SW480 (cell line): ENCODE data around the gene RASSF5.
A peak's percentile ranks its signal among the peaks of the same experiment; 100 is the strongest.

Experiments
- DNase-seq: peaks from one replicate; pipeline ENCODE4 v3.0.0-alpha.2; 2016; ENCODE audit warnings: low spot score

The RASSF5 gene

DNA sequence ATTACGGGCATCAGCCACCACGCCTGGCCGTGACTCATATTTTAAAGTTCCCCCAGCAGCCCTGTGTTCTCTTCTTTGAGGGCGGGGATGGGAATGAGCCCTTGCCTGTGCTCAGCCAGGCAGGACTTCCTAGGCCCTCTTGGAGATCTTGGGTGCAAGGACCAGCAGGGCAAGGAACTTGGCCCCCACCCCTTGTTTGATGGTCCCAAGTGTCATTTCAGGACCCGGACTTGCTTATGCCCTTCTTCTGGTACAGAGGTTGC is 9.3 kb downstream of the RASSF5 start:
- no peak for DNase-seq

DNA sequence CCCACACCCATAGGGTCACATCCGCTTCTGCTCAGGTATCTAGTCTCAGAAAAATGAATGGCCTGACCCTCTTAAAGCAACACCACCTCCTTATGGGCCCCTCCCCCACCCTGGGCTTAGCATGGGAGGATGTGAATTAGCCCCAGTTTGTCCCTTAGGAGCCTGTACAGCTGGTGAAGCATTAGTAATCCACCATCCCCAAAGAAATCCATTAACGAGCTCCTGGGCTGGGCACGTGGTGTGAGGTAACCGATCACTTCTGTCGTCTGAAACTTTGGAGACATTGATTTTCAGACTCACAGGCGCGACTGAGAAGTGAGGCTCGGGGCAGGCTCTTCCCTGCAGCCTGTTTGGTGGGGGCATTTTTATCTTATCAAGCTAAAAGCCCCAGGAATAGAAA is 10.5 kb downstream of the RASSF5 start:
- no peak for DNase-seq

DNA sequence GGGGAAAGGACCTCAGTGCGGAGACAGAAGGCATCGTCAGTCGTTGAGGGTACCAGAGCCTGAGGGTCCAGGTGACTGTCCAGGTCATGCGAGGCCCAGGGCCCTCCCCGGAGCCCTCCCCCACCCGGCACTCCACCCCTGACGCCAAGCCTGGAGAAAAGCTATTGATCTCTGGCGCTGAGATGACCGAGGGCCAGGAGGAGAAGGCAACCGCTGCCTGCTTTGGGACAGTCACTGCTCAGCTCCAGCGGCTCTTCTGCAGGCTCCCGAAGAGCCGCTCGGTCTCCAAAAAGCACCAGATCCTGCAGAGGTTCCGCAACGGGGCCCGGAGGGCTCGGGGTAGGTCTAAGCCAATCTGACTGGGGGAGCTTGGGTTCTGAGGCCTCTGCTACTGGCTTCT is 10.9 kb downstream of the RASSF5 start:
- DNase-seq = no peak

DNA sequence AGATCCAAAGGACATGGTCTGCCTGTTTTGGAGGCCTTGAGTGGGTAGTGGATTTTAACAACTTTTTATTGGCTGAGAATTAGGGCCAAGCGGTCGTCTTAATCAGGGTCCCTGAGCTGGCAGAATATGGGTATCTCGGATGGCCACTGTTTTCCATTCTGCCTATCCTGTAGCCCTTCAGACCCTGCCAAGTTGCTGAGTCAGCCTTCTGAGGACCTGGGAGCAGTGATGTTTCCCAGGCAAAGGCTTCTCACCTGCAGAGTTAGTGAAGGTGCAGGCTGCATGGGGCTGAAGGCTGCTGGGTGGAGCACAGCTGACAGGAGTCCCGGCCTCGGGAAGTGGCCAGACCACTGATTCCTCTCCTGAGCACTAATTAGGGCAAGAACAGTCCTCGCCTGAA is 11.4 kb downstream of the RASSF5 start:
- no peak for DNase-seq

DNA sequence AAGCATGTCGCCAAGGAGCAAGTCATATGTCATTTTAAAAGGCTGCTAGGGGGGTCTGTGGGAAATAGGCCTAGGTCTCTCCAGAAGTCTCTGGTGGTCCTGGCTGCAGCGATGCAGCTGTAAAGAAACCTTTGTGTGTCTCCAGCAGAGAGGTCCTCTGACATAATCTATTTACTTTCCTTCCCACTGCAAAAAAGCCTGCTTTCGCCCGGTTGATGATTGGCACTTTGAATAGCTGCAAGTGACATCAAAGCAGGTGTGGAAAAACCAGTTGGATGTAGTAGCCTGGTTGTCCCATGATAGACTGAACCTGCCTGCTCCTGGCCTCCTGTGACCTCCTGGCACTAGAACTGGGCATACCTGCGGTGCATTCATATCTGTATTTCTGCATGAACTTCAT is 13.8 kb downstream of the RASSF5 start:
- no peak for DNase-seq

DNA sequence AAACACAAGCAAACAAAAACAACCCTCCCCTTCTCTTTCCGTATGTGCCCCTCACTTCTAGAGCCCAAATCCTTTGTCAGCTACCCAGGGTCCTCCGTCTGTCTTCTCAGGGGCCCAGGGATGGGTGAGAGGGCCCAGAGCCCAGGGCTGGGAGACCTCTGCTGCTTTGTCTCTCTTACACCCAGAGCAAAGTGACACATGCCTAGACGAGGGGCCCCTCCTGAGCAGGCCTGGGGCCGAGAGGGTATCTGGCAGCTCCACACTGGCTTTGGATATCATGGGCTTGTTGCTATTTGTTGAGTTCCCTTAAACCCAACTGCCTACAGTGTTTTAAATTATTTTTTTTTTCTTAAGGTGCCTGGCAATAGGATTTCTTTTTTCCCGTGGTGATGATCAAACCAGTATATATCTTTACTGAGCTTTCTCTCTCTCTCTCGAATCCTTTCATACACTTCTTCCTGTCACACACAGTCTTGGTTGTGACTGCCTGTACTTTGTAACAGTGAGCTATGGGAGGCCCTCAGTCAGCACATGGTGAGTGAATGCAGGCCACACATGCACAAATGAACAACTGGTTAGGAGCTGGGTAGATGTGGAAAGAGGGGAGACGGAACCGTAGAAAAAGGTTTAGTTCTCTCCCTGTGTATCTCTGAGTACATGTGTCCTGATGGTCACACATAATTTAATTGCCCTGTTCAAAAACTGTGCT is 14.5 kb downstream of the RASSF5 start:
- no peak for DNase-seq

DNA sequence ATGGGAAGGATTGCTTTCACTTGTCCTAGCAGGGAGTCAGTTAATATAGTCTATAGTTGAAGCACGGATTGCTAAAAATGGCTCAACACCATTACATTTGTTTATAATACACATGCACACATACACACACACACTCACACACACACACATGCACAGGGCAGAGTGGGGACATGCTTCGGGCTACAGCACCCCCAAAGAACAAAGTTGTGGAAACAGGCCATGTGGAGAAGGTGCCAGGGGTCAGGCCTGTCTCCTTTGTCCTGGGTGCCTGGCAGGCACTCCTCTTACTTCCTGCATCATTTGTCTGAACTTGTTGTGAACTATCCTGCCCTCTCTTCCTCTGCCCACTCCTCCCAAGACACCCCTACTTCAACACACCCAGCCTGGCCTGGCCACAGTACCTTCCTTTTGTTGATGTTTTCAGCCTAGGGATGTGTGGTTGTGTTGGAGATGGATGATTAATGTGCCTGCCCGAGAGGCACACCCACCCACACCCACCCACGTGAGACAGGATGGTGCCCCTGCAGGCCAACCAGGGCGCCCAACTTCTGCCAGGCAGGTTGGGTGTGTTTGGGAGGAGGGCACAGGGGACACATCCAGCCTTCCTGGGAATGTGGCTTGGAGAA is 17.5 kb downstream of the RASSF5 start:
- DNase-seq = peak; percentile 31

DNA sequence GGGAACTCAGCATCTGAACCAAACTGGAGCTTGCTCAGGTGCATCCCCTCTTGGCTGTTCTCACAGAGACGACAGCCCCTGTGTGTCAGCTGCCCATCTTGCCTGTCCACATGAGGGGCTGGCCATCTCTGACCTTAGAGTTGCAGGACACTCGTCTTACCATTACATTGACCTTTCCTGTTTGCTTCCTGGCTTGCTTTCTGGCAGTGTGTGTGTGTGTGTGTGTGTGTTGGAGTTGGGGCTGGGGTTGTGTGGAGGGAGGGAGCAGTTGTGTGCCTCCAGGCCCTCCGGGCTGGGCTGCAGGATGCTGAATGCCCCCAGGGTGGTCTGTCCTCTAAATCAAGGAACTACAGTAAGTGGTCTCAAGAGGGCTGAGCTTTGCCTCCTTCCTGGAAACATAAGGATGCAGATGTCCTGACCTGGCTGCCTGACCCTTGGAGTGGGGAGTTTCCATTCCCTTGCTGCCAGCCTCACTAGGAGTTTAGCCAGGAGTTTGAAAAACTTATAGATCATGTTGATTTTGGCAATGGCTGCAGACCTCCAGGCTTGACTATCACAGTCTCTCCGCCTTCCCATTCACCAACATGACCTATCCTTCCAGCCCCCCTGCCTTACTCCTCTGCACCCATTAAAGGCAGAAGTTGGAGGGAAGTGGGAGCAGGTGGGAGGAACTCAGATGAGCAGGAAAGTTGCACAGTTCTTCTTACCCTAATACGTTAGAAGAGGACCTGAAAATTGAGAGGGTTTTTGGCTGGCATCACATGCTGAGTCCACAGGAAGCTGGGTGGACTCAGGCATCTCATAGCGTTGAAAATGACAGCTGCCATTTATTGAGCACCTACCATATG is 19.0 kb downstream of the RASSF5 start:
- DNase-seq = no peak

DNA sequence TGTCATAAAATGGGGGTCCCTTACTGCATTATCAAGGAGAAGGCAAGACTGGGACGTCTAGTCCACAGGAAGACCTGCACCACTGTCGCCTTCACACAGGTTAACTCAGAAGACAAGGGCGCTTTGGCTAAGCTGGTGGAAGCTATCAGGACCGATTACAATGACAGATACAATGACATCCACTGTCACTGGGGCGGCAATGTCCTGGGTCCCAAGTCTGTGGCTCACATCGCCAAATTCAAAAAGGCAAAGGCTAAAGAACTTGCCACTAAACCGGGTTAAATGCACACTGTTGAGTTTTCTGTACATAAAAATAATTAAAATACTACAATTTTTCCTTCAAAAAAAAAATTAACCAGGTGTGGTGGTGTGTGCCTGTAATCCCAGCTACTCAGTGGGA is 22.1 kb downstream of the RASSF5 start:
- DNase-seq = no peak

DNA sequence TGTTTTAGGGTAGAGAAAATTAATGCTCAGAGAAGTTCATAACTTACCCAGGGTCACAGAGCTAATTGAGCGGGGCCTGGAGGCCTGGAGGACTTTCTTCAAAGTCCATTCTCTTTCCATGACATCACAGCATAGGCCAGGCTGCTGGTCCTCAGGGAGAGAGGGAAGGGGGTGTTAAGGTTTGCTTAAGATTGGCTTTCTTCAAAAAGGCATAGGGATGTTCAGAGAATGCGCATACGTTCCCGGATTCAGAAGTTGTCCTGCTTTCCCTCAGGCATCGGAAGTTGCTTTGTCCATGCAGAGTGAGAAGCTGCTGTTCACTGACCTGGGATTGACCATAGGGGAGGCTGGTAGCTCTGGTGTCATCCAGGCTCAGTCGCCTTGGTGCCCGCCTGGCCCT is 25.0 kb downstream of the RASSF5 start:
- no peak for DNase-seq

DNA sequence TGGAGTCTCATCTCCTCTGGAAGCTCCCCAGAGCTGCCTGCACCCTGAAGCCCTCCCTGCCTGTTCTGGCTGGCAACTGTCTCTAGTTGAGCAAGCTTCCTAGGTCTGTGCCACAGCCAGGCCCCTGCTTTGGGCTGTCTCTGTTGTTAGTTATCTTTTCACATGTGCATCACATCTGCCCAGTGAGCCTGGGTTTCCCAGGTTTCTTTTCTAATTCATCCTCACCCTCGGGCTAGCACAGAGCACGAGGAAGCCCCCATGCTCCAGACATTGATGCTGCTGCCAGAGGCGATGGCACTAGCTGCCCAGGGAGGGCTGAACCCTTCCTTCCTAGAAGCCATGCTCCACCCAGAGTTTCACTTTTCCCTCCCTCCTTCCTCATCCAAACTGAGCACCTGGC is 27.2 kb downstream of the RASSF5 start:
- DNase-seq = no peak

DNA sequence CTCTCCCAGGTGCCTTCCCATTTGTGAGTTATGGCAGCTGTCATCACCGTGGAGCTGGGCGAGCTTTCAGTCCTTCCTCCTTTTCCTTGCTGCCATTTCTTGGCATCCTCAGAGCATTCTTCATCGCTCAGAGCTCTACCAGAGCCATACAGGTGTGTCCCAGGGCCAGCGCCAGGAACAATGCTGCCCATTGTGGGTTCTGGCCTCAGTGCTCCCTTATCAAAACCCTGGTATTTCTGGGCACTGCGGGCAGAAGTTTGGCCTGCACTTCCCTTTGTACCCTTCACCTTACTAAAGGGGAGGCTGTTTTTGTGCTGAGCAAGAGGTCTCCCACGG is 28.5 kb downstream of the RASSF5 start:
- no peak for DNase-seq

DNA sequence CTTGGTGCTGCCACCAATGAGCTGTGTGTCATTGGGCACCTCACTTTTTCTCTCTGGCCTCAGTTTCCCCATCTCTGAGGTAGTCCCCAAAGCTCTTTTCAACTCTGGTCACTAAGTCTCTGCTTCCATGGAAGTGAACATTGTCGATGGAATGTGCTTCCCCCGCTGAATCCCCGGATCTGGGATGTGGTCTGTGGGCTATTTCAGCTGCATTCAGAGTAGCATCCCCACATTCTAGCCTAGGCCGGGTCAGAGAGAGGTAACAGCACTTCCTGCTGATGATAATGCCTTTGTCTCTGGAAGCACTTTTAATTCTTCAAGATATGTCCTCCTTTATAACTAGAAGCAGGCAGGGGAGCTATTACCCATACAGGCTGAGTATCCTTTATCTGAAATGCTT is 29.8 kb downstream of the RASSF5 start:
- DNase-seq = no peak

DNA sequence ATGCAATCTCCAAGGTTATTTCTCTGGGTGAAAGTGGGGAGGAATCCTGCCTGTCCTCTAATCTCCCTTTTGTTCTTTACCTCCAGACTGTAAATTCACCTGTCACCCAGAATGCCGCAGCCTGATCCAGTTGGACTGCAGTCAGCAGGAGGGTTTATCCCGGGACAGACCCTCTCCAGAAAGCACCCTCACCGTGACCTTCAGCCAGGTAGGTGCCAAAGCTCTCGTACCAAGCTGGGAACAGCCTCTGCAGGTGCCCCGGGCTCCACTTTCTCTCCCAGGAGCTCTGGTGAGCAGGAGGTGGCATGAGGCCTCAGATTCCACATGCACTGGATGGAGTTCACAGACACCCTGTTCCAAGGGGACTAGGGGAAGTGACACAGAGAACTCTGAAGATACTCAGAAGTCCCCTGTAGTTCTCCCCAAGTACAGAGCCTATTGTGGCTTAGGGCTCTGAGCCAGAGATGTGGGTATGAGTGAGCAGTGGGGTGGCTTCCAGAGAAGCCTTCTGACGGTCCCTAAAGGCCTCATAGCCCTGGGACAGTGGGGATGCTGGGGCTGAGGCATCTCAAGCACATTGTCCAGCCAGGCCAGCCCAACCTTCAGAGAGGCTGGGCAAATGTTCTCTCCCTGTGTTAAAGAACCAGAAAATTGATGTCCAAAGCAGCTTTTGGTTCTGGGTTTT is 30.9 kb downstream of the RASSF5 start:
- no peak for DNase-seq

DNA sequence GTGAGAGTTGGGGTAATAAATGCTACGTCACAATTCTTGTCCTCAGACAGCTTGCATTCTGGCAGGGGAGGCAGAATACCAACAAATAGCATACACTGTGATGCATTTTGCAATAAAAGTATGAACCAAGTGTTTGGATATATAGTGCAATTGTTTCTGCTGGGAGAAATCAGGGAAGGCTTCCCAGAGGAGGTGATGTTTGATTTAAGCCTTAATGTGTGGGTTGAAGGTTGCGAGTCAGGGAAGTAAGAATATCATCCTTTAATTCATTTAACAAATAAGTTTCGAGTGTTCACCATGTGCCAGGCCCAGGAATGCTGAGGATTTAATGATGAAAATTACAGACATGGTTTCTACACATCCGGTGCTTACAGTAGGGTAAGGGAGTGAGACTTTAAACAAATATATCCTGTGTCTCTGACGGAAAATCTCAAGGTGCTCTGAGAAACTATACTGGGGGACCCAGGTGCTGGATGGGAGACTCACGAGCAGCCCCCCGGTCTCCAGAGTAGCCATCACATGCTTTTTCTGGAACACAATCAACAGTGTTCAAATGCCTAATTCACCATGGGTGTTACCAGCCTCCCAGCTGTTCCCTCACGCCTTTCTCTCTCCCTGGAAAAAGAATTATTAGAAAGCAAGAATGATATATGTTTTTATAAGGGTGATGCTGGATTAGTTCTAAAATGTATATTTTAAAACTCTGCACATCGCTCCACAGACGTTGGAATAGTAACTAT is 31.7 kb downstream of the RASSF5 start:
- no peak for DNase-seq

DNA sequence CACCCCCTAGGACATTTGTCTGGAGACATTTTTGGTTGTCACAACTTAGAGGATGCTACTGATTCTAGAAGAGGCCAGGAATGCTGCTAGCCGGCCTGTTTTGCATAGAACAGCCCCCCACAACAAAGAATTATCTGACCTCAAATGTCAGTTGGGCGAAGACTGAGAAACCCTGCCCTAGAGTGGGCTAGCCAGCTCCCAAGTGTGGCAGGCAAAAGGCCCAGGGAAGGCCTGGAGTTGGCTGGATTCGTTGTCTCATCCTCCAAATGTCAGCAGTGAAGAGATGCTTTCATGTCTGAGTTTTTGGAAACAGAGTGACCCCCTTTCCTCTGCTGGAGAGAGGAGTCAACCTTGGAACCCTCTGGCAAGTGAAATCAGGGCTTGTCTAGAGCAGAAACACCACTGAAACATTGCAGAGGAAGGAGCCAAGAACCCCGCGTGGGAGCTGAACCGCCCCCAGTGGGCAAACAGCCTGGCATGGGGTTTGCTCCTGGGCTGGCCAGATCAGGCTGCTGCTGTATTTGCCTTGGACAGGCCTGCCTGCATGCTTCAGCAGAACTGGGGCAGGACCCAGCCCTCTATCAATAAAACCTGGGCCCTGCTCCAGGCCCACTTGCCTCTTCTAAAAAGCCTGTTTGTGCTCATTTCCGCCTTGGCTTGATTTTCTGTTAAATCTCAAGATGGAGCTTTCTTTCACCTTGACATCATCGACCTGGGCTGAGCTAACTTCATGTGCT is 32.9 kb downstream of the RASSF5 start:
- no peak for DNase-seq

DNA sequence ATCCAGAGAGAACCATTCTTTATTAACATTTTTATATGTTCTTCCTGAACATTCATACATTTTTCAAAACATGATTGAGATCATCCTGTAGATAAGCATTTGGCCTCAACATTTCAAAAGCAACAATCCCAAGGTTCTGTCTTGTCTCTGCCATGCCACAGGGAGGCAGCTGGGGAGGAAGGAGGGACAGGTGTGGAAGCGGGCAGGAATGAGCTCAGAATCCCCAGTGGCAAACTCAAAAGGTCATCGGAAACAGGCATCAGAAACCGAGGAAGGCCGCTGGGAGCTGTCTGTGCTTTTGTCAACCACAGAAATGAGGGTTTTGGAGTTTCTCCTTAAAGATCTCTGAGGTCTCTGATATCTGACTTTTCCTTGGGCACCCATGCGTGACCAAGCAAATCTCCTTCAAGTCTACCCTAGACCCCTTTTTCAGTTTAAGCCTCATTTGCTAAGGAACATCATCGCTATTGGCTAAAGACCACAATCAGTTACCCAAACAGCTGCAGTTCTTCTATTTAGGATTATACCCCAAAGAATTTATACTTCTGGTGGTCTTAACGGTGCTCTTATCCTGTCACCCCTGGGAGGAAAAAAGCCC is 34.0 kb downstream of the RASSF5 start:
- no peak for DNase-seq

DNA sequence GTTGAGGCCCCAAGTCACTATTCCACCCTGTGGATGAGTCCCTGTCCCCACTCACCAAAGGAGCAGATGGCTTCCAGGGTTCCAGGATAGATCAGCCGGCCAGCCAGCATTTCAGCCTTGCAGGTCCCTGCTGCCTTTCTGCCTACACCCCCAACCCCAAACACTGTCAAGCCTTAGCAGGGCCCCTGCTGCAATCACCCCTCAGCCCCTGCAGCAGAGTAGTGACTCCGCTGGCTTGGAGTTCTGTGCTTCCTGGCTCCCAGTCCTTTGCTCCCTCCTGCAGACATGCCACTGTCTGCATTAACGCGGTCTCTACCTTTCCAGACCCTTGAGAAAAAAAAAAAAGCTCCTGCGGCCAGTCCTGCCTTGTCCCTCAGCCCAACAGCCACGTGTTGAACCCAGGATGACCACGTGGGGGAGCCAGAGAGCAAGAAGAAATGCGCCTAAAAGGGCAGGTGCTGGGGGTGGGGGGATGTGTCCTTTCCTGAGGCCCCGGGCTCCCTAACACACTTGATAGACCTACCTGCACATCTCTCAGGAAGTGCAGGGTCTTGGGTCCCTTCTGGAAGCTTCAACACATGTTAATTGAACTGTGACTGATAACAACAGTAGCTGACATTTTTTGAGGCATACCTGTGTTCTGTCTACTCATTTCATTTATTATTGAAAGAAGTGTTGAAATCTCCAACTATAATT is 37.4 kb downstream of the RASSF5 start:
- peak; percentile 35 for DNase-seq

DNA sequence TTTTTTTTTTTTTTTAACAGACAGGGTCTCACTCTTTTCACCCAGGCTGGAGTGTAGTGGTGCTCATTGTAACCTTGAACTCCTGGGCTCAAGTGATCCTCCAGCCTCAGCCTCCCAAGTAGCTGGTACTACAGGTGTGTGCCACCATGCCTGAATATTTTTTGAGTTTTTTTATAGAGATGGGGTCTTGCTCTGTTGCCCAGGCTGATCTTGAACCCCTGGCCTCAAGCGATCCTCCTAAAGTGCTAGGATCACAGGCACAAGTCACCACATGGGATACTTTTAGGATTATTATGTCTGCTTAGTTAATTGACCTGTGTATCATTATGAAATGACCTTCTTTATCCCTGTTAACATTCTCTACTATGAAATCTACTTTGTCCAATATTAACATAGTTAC is 38.0 kb downstream of the RASSF5 start:
- no peak for DNase-seq

DNA sequence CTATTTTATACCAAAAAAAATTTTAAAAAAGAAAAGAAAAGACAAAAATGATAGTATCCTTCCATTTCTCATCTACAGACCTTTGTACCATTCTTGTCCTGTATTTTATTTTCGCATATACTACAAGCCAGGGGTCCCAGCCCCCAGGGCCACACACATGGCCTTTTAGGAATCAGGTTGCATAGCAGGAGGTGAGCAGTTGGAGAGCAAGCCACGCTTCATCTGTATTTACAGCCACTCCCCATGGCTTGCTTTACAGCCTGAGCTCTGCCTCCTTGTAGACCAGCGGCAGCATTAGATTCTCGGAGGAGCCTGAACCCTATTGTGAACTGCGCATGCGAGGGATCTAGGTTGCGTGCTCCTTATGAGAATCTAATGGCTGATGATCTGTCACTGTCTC is 39.8 kb downstream of the RASSF5 start:
- no peak for DNase-seq

DNA sequence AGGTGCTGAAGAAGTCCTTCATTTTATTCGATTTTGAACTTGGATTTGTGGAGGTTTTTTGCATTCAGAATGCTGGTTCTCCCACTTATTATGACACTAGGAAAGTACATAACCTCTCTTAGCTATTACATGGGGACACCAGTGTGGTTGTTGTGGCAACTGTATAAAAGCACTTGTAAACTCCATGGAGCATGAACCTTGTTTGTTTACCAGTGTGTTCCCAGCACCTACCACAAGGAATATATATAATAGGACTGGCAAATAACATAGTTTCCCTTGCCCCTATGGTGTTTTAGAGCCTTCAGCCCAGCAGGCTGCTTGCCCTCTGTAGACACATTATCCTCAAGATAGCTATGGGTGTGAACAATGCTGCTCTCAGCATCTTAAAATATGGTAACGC is 43.1 kb downstream of the RASSF5 start:
- DNase-seq = no peak
